ENCODE results near the gene NCAPD3.

DNA sequence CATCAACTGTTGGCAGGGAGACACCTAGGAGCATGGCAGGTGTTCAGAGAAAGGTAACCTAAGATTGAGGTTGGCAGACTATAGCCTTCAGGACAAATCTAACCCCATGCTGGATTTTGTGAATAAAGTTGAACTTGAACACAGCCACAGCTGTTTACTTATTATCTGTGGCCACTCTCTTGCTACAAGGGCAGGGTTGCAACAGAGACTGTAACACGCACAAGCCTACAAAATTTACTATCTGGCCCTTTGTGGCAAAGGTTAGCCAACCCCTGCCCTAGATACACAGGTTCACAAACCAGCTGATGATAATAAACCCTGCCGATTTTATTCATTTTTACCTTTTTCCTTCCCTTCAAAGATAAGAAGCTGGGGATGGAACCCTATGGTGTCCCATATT, 26.9 kb upstream of the NCAPD3 start:
- TF ChIP-seq HDGF (IDR thresholded peaks at IDR 0.05; ENCODE audit: borderline replicate concordance) (no peak), TARDBP (IDR thresholded peaks at IDR 0.05) (no peak), SP1 (IDR thresholded peaks at IDR 0.05) (no peak), FOXM1 (IDR thresholded peaks at IDR 0.05; ENCODE audit: borderline replicate concordance) (no peak), FOXK2 (IDR thresholded peaks at IDR 0.05) (no peak), FOXA1 (IDR thresholded peaks at IDR 0.05) (no peak), ZNF384 (IDR thresholded peaks at IDR 0.05) (no peak), PKNOX1 (IDR thresholded peaks at IDR 0.05) (no peak), ARNT (IDR thresholded peaks at IDR 0.05) (no peak), L3MBTL2 (conservative IDR thresholded peaks at IDR 0.05) (no peak), SUZ12 (IDR thresholded peaks at IDR 0.05) (no peak), BHLHE40 (IDR thresholded peaks at IDR 0.05; ENCODE audit: borderline replicate concordance) (no peak)

All from HEK293T (cell line).